Measurements from ENCODE around the gene RAB40C.

DNA sequence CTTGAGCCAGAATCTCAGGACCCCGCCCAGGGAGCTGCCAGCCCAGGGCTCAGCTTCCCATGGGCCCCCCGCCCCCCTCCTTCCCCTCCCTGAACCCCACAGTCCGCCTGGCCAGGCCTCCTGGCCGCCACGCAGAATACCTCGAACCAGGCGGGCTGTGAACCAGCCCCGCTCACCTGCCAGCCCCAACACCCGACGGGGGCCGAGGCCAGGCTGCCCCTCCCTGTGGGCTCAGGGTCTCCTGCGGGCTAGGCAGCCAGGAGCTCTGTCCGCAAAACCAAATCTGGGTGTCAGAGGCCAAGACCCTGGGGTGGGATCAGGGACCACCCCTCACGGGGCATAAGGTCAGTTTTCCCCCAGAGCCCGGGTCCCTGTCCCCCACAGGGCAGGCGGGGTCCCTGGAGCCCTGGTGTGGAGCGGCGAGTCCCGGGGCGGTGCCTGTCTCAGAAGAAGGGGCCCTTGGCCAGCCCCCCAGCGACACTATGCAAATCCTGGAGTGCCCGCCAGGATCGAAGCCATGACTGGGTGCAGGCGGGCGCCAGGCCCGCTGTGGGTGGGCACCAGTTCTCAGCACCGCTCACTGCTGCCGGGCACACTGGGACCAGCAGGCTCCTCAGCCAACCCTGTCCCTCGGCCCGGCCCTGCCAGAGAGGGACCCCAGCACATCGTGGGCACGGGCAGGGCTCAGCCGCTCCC is 36.1 kb upstream of the RAB40C start:
- no peak for TF ChIP-seq POLR2AphosphoS5 (IDR thresholded peaks at IDR 0.05; ENCODE audit: borderline replicate concordance, low read depth, low read length)
- TF ChIP-seq EZH2 (IDR thresholded peaks at IDR 0.05): no peak
